ENCODE data around the gene SLC35B2. TPM values are rescaled to one million over a fixed set of nuclear protein-coding genes. Genes with fewer than 3 reads are reported as not detected.

SLC35B2 gene
- total RNA-seq, 2 experiments from 2014 or later: 6.4 to 7.0 TPM

GRCh38 chr6:44220913-44221290 lies 36.4 kb downstream of the SLC35B2 start:
- intact Hi-C loops (cut with DNase I, micrococcal nuclease): loop anchor here (1.0 to 10.0 kb wide), 3 partner anchors 17 to 586 kb away; partner anchors contain the start of genes SLC35B2 (in 2 of the 2) and MAD2L1BP (in 1 of the 2)
- ChIA-PET CTCF (interaction anchor here (0.6 to 1.2 kb wide), 7 partner anchors 8 to 84 kb away, joined by 3 to 12 read pairs (median 3); partner anchors contain the start of genes HSP90AB1 and SLC35B2), POLR2A (interaction anchor here (2.5 to 5.8 kb wide), 2 partner anchors 17 to 25 kb away, joined by 8 to 62 read pairs; partner anchors contain the start of gene HSP90AB1)
- Mint-ChIP-seq H3K4me1 (ENCODE audit: low read depth) (peaks cover 36% of the 10 kb centered on the region), H3K36me3 (ENCODE audit: low read depth) (no peaks in the 10 kb centered on the region), H3K4me3 (peak overlapping the region; percentile 77), H3K9me3 (no peaks in the 10 kb centered on the region), H3K27me3 (no peaks in the 10 kb centered on the region), H3K27ac (no peak overlapping the region)
- H3K27ac ChIP-seq (ENCODE audit: low read depth in 1 of 2, low read length in 2 of 2): no peak overlapping the region
- DNase-seq: no peak
- H3K4me1 ChIP-seq (ENCODE audit: insufficient read depth, low read length): peaks cover 38% of the 10 kb centered on the region
- peaks cover 0 to 3% of the 10 kb centered on the region in 2 experiments for H3K9me3 ChIP-seq (ENCODE audit: control insufficient read depth in 1 of 2, insufficient read depth in 1 of 2, low read length in 2 of 2)
- no peak for TF ChIP-seq CTCF (IDR thresholded peaks at IDR 0.05)
- ATAC-seq (ENCODE audit: poor library complexity): no peak
- no peaks in the 10 kb centered on the region for H3K36me3 ChIP-seq (ENCODE audit: insufficient read depth, low read length)
- peaks cover 4 to 7% of the 10 kb centered on the region in 2 experiments for H3K27me3 ChIP-seq (ENCODE audit: control insufficient read depth in 1 of 2, insufficient read depth in 2 of 2, low read length in 2 of 2)
- no peak overlapping the region for H3K4me3 ChIP-seq (ENCODE audit: low read length)

- no peak for ATAC-seq (ENCODE audit: poor library complexity)
- Histone ChIP-seq H3K9me3 (ENCODE audit: control insufficient read depth in 1 of 2, insufficient read depth in 1 of 2, low read length in 2 of 2) (peaks cover 0 to 3% of the 10 kb centered on the region in 2 experiments), H3K36me3 (ENCODE audit: insufficient read depth, low read length) (no peaks in the 10 kb centered on the region), H3K4me1 (ENCODE audit: insufficient read depth, low read length) (peaks cover 38% of the 10 kb centered on the region), H3K27ac (ENCODE audit: low read depth in 1 of 2, low read length in 2 of 2) (no peak overlapping the region), H3K4me3 (ENCODE audit: low read length) (no peak overlapping the region), H3K27me3 (ENCODE audit: control insufficient read depth in 1 of 2, insufficient read depth in 2 of 2, low read length in 2 of 2) (peaks cover 4 to 7% of the 10 kb centered on the region in 2 experiments)
- H3K4me1 Mint-ChIP-seq (ENCODE audit: low read depth): peaks cover 36% of the 10 kb centered on the region
- no peaks in the 10 kb centered on the region for H3K9me3 Mint-ChIP-seq
- no peak for TF ChIP-seq CTCF (IDR thresholded peaks at IDR 0.05)
- no peak for DNase-seq
- H3K4me3 Mint-ChIP-seq: peak overlapping the region; percentile 45
- CTCF ChIA-PET: interaction anchor here (0.9 kb wide), 1 partner anchor 25 kb away, joined by 3 read pairs; no protein-coding TSS in a partner anchor
- H3K27ac Mint-ChIP-seq: no peak overlapping the region
- H3K27me3 Mint-ChIP-seq: no peaks in the 10 kb centered on the region
- POLR2A ChIA-PET: interaction anchor here (1.4 kb wide), 1 partner anchor 27 kb away, joined by 6 read pairs; the partner anchor contains the start of gene HSP90AB1
- no peaks in the 10 kb centered on the region for H3K36me3 Mint-ChIP-seq (ENCODE audit: low read depth)
- intact Hi-C loops (cut with DNase I, micrococcal nuclease): loop anchor here (5.0 to 10.0 kb wide), 2 partner anchors 37 to 585 kb away; partner anchors contain the start of genes SLC35B2 (in 2 of the 2) and MAD2L1BP (in 1 of the 2)
These were observed 37.2 kb downstream of the SLC35B2 start for GRCh38 chr6:44219815-44220784.

- H3K27me3 ChIP-seq (ENCODE audit: control insufficient read depth in 1 of 2, insufficient read depth in 2 of 2, low read length in 2 of 2): peaks cover 4 to 7% of the 10 kb centered on the region in 2 experiments
- intact Hi-C loops (cut with DNase I, micrococcal nuclease): no loop called here
- H3K4me3 ChIP-seq (ENCODE audit: low read length): peak overlapping the region; percentile 24
- POLR2A ChIA-PET: interaction anchor here (0.6 to 1.4 kb wide), 3 partner anchors 10 to 28 kb away, joined by 3 to 6 read pairs (median 3); partner anchors contain the start of gene HSP90AB1
- no peak for TF ChIP-seq CTCF (IDR thresholded peaks at IDR 0.05)
- peak in 4 of 14 experiments; percentile 12 to 43 (median 30) for DNase-seq
- H3K4me1 Mint-ChIP-seq (ENCODE audit: low read depth): peaks cover 33% of the 10 kb centered on the region
- peak overlapping the region; percentile 60 for H3K4me3 Mint-ChIP-seq
- H3K27ac ChIP-seq (ENCODE audit: low read depth in 1 of 2, low read length in 2 of 2): no peak overlapping the region
- CTCF ChIA-PET: no interaction called here
- peaks cover 0 to 3% of the 10 kb centered on the region in 2 experiments for H3K9me3 ChIP-seq (ENCODE audit: control insufficient read depth in 1 of 2, insufficient read depth in 1 of 2, low read length in 2 of 2)
- H3K9me3 Mint-ChIP-seq: no peaks in the 10 kb centered on the region
- no peaks in the 10 kb centered on the region for H3K36me3 Mint-ChIP-seq (ENCODE audit: low read depth)
- H3K4me1 ChIP-seq (ENCODE audit: insufficient read depth, low read length): peaks cover 34% of the 10 kb centered on the region
- H3K27ac Mint-ChIP-seq: no peak overlapping the region
- ATAC-seq (ENCODE audit: poor library complexity): no peak
- H3K36me3 ChIP-seq (ENCODE audit: insufficient read depth, low read length): no peaks in the 10 kb centered on the region
- H3K27me3 Mint-ChIP-seq: peaks cover under 1% of the 10 kb centered on the region
These were observed 38.1 kb downstream of the SLC35B2 start for GRCh38 chr6:44219053-44219814.
